HCT116 (cell line): ENCODE data around the gene OAS2. TPM values are rescaled to one million over a fixed set of nuclear protein-coding genes. Genes with fewer than 3 reads are reported as not detected.

Source experiments
- ATAC-seq: fragments of 200-7000 bp; cut with Tn5 transposase; 2 replicates; pipeline ENCODE4 v1.9.1; 2020; ENCODE audit warnings: mild to moderate bottlenecking, moderate library complexity
- BruUV-seq: library from RNA; stranded (reverse); fragments of 400-500 nt; replicated peaks from 2 replicates; lab custom pipeline; 2021; lab: Mats Ljungman, UMichigan
- CTCF ChIA-PET: fragments of 300-600 bp; sonication (Branson Sonifier 250); formaldehyde crosslinking; loops from one replicate; lab custom pipeline; 2021; ENCODE audit warnings: antibody characterized with exemption; lab: Charles Lee
- POLR2A ChIA-PET: fragments of 300-600, 350-600 bp; sonication (Branson Sonifier 250); formaldehyde crosslinking; loops from one replicate; lab custom pipeline; 2021; ENCODE audit warnings: antibody characterized with exemption; lab: Charles Lee
- RAD21 ChIA-PET, 2 experiments: fragments of 300-600 bp; sonication (Branson Sonifier 250); formaldehyde crosslinking; loops; one replicate each; lab custom pipeline; 2023; ENCODE audit warnings: low total read pairs in 2 of 2; ENCODE audit not compliant: uncharacterized antibody in 2 of 2, unreplicated experiment in 2 of 2, low non-redundant PET in 1 of 2; lab: Charles Lee
- DNase-seq: peaks from one replicate; pipeline ENCODE4 v3.0.0-alpha.2; 2010; ENCODE audit warnings: low read depth, low spot score
- H2AFZ ChIP-seq: fragments of 200-600 bp; shearing (Covaris generic), sonication (generic); 2 replicates; pipeline ENCODE4 v1.6.1; 2017; ENCODE audit warnings: low read depth, mixed run types, mixed read lengths, antibody characterized with exemption, low read length; ENCODE audit not compliant: poor library complexity, severe bottlenecking
- H3K27ac ChIP-seq: 2 replicates; pipeline ENCODE4 v1.5.1; 2012; ENCODE audit warnings: low read depth, low read length
- H3K27me3 ChIP-seq: fragments of 200-600 bp; sonication (generic); 2 replicates; pipeline ENCODE4 v1.6.1; 2016; ENCODE audit warnings: mixed run types, low read length, mixed read lengths; ENCODE audit not compliant: insufficient read depth
- H3K36me3 ChIP-seq, 2 experiments: fragments of 200-500 bp in 1 of 2; fragments of 200-600 bp in 1 of 2; sonication (Bioruptor generic) in 1 of 2; sonication (generic) in 1 of 2; 2 replicates each; pipeline versions ENCODE4 v1.5.1 to v1.6.1; 2014 to 2016; ENCODE audit warnings: low read length in 2 of 2, inconsistent platforms in 1 of 2, mixed read lengths in 1 of 2, mixed run types in 1 of 2; ENCODE audit not compliant: insufficient read depth in 2 of 2, control insufficient read depth in 1 of 2
- H3K4me1 ChIP-seq, 2 experiments: fragments of 200-600 bp in 1 of 2; sonication (generic) in 1 of 2; 2 replicates each; pipeline versions ENCODE4 v1.5.1 to v1.6.1; 2012 to 2017; ENCODE audit warnings: low read length in 2 of 2, inconsistent platforms in 1 of 2, mild to moderate bottlenecking in 1 of 2, mixed read lengths in 1 of 2, mixed run types in 1 of 2, moderate library complexity in 1 of 2; ENCODE audit not compliant: insufficient read depth in 2 of 2, control insufficient read depth in 1 of 2
- H3K4me2 ChIP-seq: fragments of 200-600 bp; sonication (generic); 2 replicates; pipeline ENCODE4 v1.6.1; 2017; ENCODE audit warnings: mixed run types, low read length, mixed read lengths
- H3K4me3 ChIP-seq, 2 experiments: fragments of 200-600 bp in 1 of 2; sonication (generic) in 1 of 2; replicated peaks in 1 of 2; 2 replicates each; pipeline ENCODE4 v1.5.1; 2011 to 2016; ENCODE audit warnings: low read length in 2 of 2, control low read depth in 1 of 2, low read depth in 1 of 2, mild to moderate bottlenecking in 1 of 2, mixed read lengths in 1 of 2, mixed run types in 1 of 2
- H3K79me2 ChIP-seq: fragments of 200-600 bp; sonication (generic); 2 replicates; pipeline ENCODE4 v1.6.1; 2017; ENCODE audit warnings: mild to moderate bottlenecking, mixed run types, low read length, moderate library complexity, mixed read lengths; ENCODE audit not compliant: insufficient read depth
- H3K9ac ChIP-seq: fragments of 200-600 bp; sonication (generic); 2 replicates; pipeline ENCODE4 v1.6.1; 2016; ENCODE audit warnings: low read length, mixed read lengths
- H3K9me2 ChIP-seq: fragments of 200-600 bp; sonication (generic), shearing (Covaris generic); 2 replicates; pipeline ENCODE4 v1.6.1; 2017; ENCODE audit warnings: mixed run types, mild to moderate bottlenecking, moderate library complexity; ENCODE audit not compliant: insufficient read depth
- H3K9me3 ChIP-seq, 2 experiments: fragments of 200-500 bp in 1 of 2; fragments of 200-600 bp in 1 of 2; sonication (Bioruptor generic) in 1 of 2; sonication (generic) in 1 of 2; 2 replicates each; pipeline ENCODE4 v1.6.1; 2014 to 2017; ENCODE audit warnings: low read length in 2 of 2, mixed read lengths in 2 of 2, inconsistent platforms in 1 of 2, low read depth in 1 of 2, mild to moderate bottlenecking in 1 of 2, mixed run types in 1 of 2, moderate library complexity in 1 of 2; ENCODE audit not compliant: control insufficient read depth in 1 of 2, insufficient read depth in 1 of 2
- H4K20me1 ChIP-seq: fragments of 200-600 bp; sonication (generic), shearing (Covaris generic); 2 replicates; pipeline ENCODE4 v1.6.1; 2017; ENCODE audit warnings: mixed run types, mild to moderate bottlenecking, moderate library complexity; ENCODE audit not compliant: insufficient read depth
- CBX3 ChIP-seq: IDR thresholded peaks from 2 replicates; pipeline ENCODE4 v1.6.1; 2012; ENCODE audit warnings: low read depth
- CEBPB ChIP-seq: IDR thresholded peaks from 2 replicates; pipeline ENCODE4 v1.6.1; 2012; ENCODE audit warnings: low read depth
- ELF1 ChIP-seq: IDR thresholded peaks from 2 replicates; pipeline ENCODE4 v1.6.1; 2012; ENCODE audit warnings: low read depth, borderline replicate concordance
- EZH2 ChIP-seq: fragments of 200-600 bp; sonication (generic); IDR thresholded peaks from 2 replicates; pipeline ENCODE4 v1.6.1; 2017; ENCODE audit warnings: antibody characterized with exemption, mixed run types
- FOSL1 ChIP-seq: IDR thresholded peaks from 2 replicates; pipeline ENCODE4 v1.6.1; 2012; ENCODE audit warnings: low read depth
- JUND ChIP-seq: IDR thresholded peaks from 2 replicates; pipeline ENCODE4 v1.6.1; 2012
- MAX ChIP-seq: IDR thresholded peaks from 2 replicates; pipeline ENCODE4 v1.6.1; 2012
- POLR2A ChIP-seq: IDR thresholded peaks from 2 replicates; pipeline ENCODE4 v1.7.0; 2011; ENCODE audit warnings: borderline replicate concordance; ENCODE audit not compliant: insufficient read depth, insufficient read length; ENCODE audit errors: extremely low read depth
- RAD21 ChIP-seq: IDR thresholded peaks from 2 replicates; pipeline ENCODE4 v1.6.1; 2012; ENCODE audit warnings: low read depth, mild to moderate bottlenecking
- SIN3A ChIP-seq: IDR thresholded peaks from 2 replicates; pipeline ENCODE4 v1.6.1; 2012; ENCODE audit warnings: low read depth
- SP1 ChIP-seq: IDR thresholded peaks from 2 replicates; pipeline ENCODE4 v1.6.1; 2012; ENCODE audit warnings: low read depth
- TCF7L2 ChIP-seq: IDR thresholded peaks from 2 replicates; pipeline ENCODE4 v1.7.0; 2011; ENCODE audit warnings: borderline replicate concordance, inconsistent platforms; ENCODE audit not compliant: insufficient read depth, insufficient read length; ENCODE audit errors: extremely low read depth
- YY1 ChIP-seq: IDR thresholded peaks from 2 replicates; pipeline ENCODE4 v1.6.1; 2011; ENCODE audit warnings: low read length, low read depth, moderate library complexity, mild to moderate bottlenecking; ENCODE audit not compliant: insufficient replicate concordance; ENCODE audit errors: extremely low read depth
- ZFX ChIP-seq: fragments of 450-650 bp; IDR thresholded peaks from 2 replicates; pipeline ENCODE4 v1.6.1; 2017
- ZNF274 ChIP-seq: fragments of 200-500 bp; sonication (Bioruptor generic); IDR thresholded peaks from 2 replicates; pipeline ENCODE4 v1.6.1; 2014; ENCODE audit warnings: mild to moderate bottlenecking, low read depth, low read length, inconsistent platforms
- intact Hi-C: fragments of 100-400 bp; cut with micrococcal nuclease; formaldehyde crosslinking; loops from 2 replicates; pipeline ENCODE4 v1.10.0; 2022
- total RNA-seq: library from RNA; stranded (reverse); gene quantifications from one replicate; pipeline ENCODE4 v1.2.1, GENCODE V29; 2021; ENCODE audit not compliant: unreplicated experiment
- TF ChIP-seq, protein P1 (sequence below): IDR thresholded peaks from 2 replicates; pipeline ENCODE4 v1.6.1; 2012; ENCODE audit warnings: low read depth
- TF ChIP-seq, protein P2 (sequence below): IDR thresholded peaks from 2 replicates; pipeline ENCODE4 v1.6.1; 2011; ENCODE audit warnings: mild to moderate bottlenecking, low read length, moderate library complexity; ENCODE audit not compliant: insufficient replicate concordance; ENCODE audit errors: extremely low read depth

Gene OAS2
- total RNA-seq, 1 experiment from 2014 or later, result 0.30 TPM

- H3K4me3 ChIP-seq, result no peak overlapping the region
- BruUV-seq, result no TSS peak
- H3K79me2 ChIP-seq, result no peaks in the 10 kb centered on the region
- RAD21 ChIA-PET, result no interaction called here
- H4K20me1 ChIP-seq, result no peaks in the 10 kb centered on the region
- H3K4me1 ChIP-seq, result no peaks in the 10 kb centered on the region
- no peaks in the 10 kb centered on the region for H3K9me2 ChIP-seq
- no peak overlapping the region for H3K9ac ChIP-seq
- H3K27ac ChIP-seq, result no peak overlapping the region
- DNase-seq, result no peak
- POLR2A ChIA-PET, result no interaction called here
- no peak overlapping the region for H3K4me2 ChIP-seq
- CTCF ChIA-PET, result interaction anchor here (1.7 kb wide), 1 partner anchor 13 kb away, joined by 6 read pairs; no protein-coding TSS in a partner anchor
- no peaks in the 10 kb centered on the region for H3K36me3 ChIP-seq
- peaks cover 5 to 9% of the 10 kb centered on the region in 2 experiments; a peak in 2 of 4 replicates for H3K9me3 ChIP-seq
- TF ChIP-seq RAD21 (no peak), POLR2A (no peak), YY1 (no peak), CEBPB (no peak), TCF7L2 (no peak), JUND (no peak), SIN3A (no peak), CBX3 (no peak), EZH2 (no peak), SP1 (no peak), ELF1 (no peak), ZFX (no peak), ZNF274 (no peak), MAX (no peak), FOSL1 (no peak)
- TF ChIP-seq, protein P1, sequence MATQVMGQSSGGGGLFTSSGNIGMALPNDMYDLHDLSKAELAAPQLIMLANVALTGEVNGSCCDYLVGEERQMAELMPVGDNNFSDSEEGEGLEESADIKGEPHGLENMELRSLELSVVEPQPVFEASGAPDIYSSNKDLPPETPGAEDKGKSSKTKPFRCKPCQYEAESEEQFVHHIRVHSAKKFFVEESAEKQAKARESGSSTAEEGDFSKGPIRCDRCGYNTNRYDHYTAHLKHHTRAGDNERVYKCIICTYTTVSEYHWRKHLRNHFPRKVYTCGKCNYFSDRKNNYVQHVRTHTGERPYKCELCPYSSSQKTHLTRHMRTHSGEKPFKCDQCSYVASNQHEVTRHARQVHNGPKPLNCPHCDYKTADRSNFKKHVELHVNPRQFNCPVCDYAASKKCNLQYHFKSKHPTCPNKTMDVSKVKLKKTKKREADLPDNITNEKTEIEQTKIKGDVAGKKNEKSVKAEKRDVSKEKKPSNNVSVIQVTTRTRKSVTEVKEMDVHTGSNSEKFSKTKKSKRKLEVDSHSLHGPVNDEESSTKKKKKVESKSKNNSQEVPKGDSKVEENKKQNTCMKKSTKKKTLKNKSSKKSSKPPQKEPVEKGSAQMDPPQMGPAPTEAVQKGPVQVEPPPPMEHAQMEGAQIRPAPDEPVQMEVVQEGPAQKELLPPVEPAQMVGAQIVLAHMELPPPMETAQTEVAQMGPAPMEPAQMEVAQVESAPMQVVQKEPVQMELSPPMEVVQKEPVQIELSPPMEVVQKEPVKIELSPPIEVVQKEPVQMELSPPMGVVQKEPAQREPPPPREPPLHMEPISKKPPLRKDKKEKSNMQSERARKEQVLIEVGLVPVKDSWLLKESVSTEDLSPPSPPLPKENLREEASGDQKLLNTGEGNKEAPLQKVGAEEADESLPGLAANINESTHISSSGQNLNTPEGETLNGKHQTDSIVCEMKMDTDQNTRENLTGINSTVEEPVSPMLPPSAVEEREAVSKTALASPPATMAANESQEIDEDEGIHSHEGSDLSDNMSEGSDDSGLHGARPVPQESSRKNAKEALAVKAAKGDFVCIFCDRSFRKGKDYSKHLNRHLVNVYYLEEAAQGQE, result no peak
- TF ChIP-seq, protein P2, sequence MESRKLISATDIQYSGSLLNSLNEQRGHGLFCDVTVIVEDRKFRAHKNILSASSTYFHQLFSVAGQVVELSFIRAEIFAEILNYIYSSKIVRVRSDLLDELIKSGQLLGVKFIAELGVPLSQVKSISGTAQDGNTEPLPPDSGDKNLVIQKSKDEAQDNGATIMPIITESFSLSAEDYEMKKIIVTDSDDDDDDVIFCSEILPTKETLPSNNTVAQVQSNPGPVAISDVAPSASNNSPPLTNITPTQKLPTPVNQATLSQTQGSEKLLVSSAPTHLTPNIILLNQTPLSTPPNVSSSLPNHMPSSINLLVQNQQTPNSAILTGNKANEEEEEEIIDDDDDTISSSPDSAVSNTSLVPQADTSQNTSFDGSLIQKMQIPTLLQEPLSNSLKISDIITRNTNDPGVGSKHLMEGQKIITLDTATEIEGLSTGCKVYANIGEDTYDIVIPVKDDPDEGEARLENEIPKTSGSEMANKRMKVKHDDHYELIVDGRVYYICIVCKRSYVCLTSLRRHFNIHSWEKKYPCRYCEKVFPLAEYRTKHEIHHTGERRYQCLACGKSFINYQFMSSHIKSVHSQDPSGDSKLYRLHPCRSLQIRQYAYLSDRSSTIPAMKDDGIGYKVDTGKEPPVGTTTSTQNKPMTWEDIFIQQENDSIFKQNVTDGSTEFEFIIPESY, result no peak
- no peak for ATAC-seq
- H2AFZ ChIP-seq, result no peak overlapping the region
- no peaks in the 10 kb centered on the region for H3K27me3 ChIP-seq
- intact Hi-C loops, result no loop called here
These were observed 2.3 kb downstream of the OAS2 start for GRCh38 chr12:112980491-112981158.
